Esophagus squamous epithelium (tissue), 4 donors: ENCODE measurements around the gene PHKB.

Experiments used
- CTCF ChIP-seq, 6 experiments: fragments of 450-650 bp in 4 of 6; fragments of 200-600 bp in 2 of 6; sonication (generic) in 2 of 6; IDR thresholded peaks; one replicate each; pipeline ENCODE4 v1.5.1; 2016 to 2019; ENCODE audit warnings: antibody characterized with exemption in 6 of 6, mild to moderate bottlenecking in 4 of 6, moderate library complexity in 4 of 6
- POLR2A ChIP-seq, 4 donors: fragments of 450-650 bp; IDR thresholded peaks; one replicate each; pipeline ENCODE4 v1.6.1; 2017; ENCODE audit warnings: antibody characterized with exemption in 4 of 4, mild to moderate bottlenecking in 4 of 4, moderate library complexity in 3 of 4

- no peak for TF ChIP-seq CTCF (IDR thresholded peaks at IDR 0.05)
- no peak for TF ChIP-seq POLR2A (IDR thresholded peaks at IDR 0.05)
Measured at GRCh38 chr16:47561286-47561685, 100.2 kb downstream of the PHKB start.
